GM23338 (cell line): Measurements from ENCODE around the gene SEZ6L. TPM values are rescaled to one million over a fixed set of nuclear protein-coding genes. Genes with fewer than 3 reads are reported as not detected.

ENCODE experiments used
- ATAC-seq: fragments of 200-7000 bp; cut with Tn5 transposase; 3 replicates; pipeline ENCODE4 v1.9.1; 2020
- DNase-seq: peaks from one replicate; pipeline ENCODE4 v3.0.0-alpha.2; 2015; ENCODE audit warnings: low spot score
- H2AFZ ChIP-seq: fragments of 200-600 bp; sonication (generic); 2 replicates; pipeline ENCODE4 v1.8.0; 2016; ENCODE audit warnings: antibody characterized with exemption, mild to moderate bottlenecking, moderate library complexity
- H3F3A ChIP-seq: fragments of 200-600 bp; sonication (generic); replicated peaks from 2 replicates; pipeline ENCODE4 v1.8.0; 2017; ENCODE audit warnings: antibody characterized with exemption, mixed run types, low read depth
- H3K27ac ChIP-seq: fragments of 200-600 bp; sonication (generic); 2 replicates; pipeline ENCODE4 v1.6.1; 2016; ENCODE audit warnings: low read depth
- H3K27me3 ChIP-seq: fragments of 200-600 bp; sonication (generic); 2 replicates; pipeline ENCODE4 v1.8.0; 2016; ENCODE audit warnings: mild to moderate bottlenecking, mixed run types, moderate library complexity; ENCODE audit not compliant: insufficient read depth
- H3K36me3 ChIP-seq: fragments of 200-600 bp; sonication (generic); 2 replicates; pipeline ENCODE4 v1.8.0; 2016; ENCODE audit warnings: mild to moderate bottlenecking; ENCODE audit not compliant: insufficient read depth
- H3K4me1 ChIP-seq: fragments of 200-600 bp; sonication (generic); 2 replicates; pipeline ENCODE4 v1.8.0; 2016; ENCODE audit warnings: mild to moderate bottlenecking, moderate library complexity; ENCODE audit not compliant: insufficient read depth
- H3K4me2 ChIP-seq: fragments of 200-600 bp; sonication (generic); 2 replicates; pipeline ENCODE4 v1.7.1; 2017; ENCODE audit warnings: mixed run types
- H3K4me3 ChIP-seq: fragments of 200-600 bp; sonication (generic); 2 replicates; pipeline ENCODE4 v1.6.1; 2016; ENCODE audit warnings: mixed run types
- H3K79me2 ChIP-seq: fragments of 200-600 bp; sonication (generic); replicated peaks from 2 replicates; pipeline ENCODE4 v1.8.0; 2017; ENCODE audit warnings: mild to moderate bottlenecking; ENCODE audit not compliant: insufficient read depth
- H3K9me2 ChIP-seq: fragments of 200-600 bp; sonication (generic); 2 replicates; pipeline ENCODE4 v1.8.0; 2017; ENCODE audit not compliant: insufficient read depth
- H4K20me1 ChIP-seq: fragments of 200-600 bp; sonication (generic); replicated peaks from 2 replicates; pipeline ENCODE4 v1.8.0; 2017; ENCODE audit warnings: mild to moderate bottlenecking; ENCODE audit not compliant: insufficient read depth
- H3K27ac Mint-ChIP-seq: 2 replicates; pipeline ENCODE4 v1.8.0; 2020; ENCODE audit warnings: inconsistent platforms, mild to moderate bottlenecking, moderate library complexity, mixed read lengths
- H3K27me3 Mint-ChIP-seq: 3 replicates; pipeline ENCODE4 v1.8.0; 2022; ENCODE audit warnings: low read depth, mild to moderate bottlenecking, moderate library complexity, mixed read lengths, inconsistent platforms; ENCODE audit not compliant: insufficient read depth, poor library complexity
- H3K36me3 Mint-ChIP-seq: 3 replicates; pipeline ENCODE4 v1.8.0; 2021; ENCODE audit warnings: low read depth, mild to moderate bottlenecking, inconsistent platforms, moderate library complexity, mixed read lengths
- H3K4me1 Mint-ChIP-seq: 3 replicates; pipeline ENCODE4 v1.8.0; 2020; ENCODE audit warnings: mild to moderate bottlenecking, inconsistent platforms, mixed read lengths
- H3K4me3 Mint-ChIP-seq: 3 replicates; pipeline ENCODE4 v1.8.0; 2021; ENCODE audit warnings: moderate library complexity, mild to moderate bottlenecking, inconsistent platforms, mixed read lengths
- H3K9me3 Mint-ChIP-seq: 3 replicates; pipeline ENCODE4 v1.8.0; 2020; ENCODE audit warnings: moderate library complexity, mild to moderate bottlenecking, inconsistent platforms, mixed read lengths
- CTCF ChIP-seq, 2 experiments: fragments of 200-600 bp in 1 of 2; sonication (generic) in 1 of 2; conservative IDR thresholded peaks; 2 replicates each; pipeline versions ENCODE4 v1.5.1 to v1.6.1; 2016 to 2017; ENCODE audit warnings: antibody characterized with exemption in 2 of 2, low read depth in 2 of 2, mild to moderate bottlenecking in 2 of 2, moderate library complexity in 1 of 2
- EZH2 ChIP-seq: fragments of 200-600 bp; sonication (generic); IDR thresholded peaks from one replicate; pipeline ENCODE4 v1.8.0; 2017; ENCODE audit warnings: antibody characterized with exemption, mild to moderate bottlenecking, low read depth; ENCODE audit not compliant: unreplicated experiment
- polyA plus RNA-seq: library from polyadenylated mRNA; unstranded; fragments of >200 nt; fragmentation: Nextera tagmentation; extraction: Ambion mirVana; gene quantifications from 2 replicates; pipeline ENCODE4 v1.2.1, GENCODE V29; 2016
- total RNA-seq: library from RNA; depleted of rRNA; stranded (reverse); fragments of >200 nt; shearing (Covaris generic); gene quantifications from 2 replicates; pipeline ENCODE4 v1.2.3, GENCODE V29; 2014
- TF ChIP-seq, protein P1 (sequence below): fragments of 250-450 bp; sonication (Bioruptor Pico); IDR thresholded peaks from 2 replicates; pipeline ENCODE4 v1.5.0; 2020; ENCODE audit warnings: mild to moderate bottlenecking, moderate library complexity

Gene SEZ6L
- total and polyA plus RNA-seq, 2 experiments from 2014 or later, result 0.13 to 0.24 TPM

DNA sequence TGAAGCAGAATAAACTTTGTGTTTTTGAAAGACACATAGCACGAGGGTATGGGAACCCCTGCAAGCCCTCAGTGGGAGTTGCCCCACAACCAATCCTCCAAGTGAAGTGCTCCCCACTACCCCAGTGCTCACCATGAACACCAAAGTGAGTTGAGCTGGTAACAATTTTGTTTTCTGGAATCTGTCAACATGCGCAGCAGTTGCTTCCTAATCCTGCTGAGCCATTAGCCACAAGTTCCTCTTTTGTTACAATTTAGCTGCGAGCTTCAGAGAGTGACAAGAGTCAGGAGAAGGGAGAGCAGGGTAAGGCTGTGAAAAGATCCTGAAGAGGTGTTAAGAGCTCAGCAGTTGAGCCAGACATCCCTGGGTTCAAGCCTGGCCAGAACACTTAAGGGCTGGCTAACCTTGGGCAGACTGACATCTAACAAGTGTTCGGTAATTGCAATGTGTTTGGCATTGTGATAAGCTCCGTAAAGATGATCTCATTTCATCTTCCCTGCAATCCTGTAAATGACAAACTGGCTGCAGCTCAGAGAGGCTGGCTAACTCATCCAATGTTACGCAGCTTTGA lies 235.7 kb downstream of the SEZ6L start:
- H2AFZ ChIP-seq, result peak overlapping the region; percentile 72
- no peak overlapping the region for H3K27ac ChIP-seq
- Mint-ChIP-seq H3K9me3 (no peaks in the 10 kb centered on the region), H3K36me3 (no peaks in the 10 kb centered on the region), H3K4me3 (no peak overlapping the region), H3K27ac (no peak overlapping the region), H3K27me3 (peaks cover 10% of the 10 kb centered on the region), H3K4me1 (peaks cover 14% of the 10 kb centered on the region)
- H3K79me2 ChIP-seq, result no peaks in the 10 kb centered on the region
- H3K4me3 ChIP-seq, result no peak overlapping the region
- no peaks in the 10 kb centered on the region for H3K36me3 ChIP-seq
- H4K20me1 ChIP-seq, result no peaks in the 10 kb centered on the region
- no peak for ATAC-seq
- H3K27me3 ChIP-seq, result no peaks in the 10 kb centered on the region
- TF ChIP-seq CTCF (conservative IDR thresholded peaks at IDR 0.05; ENCODE audit: low read depth in 2 of 2), result no peak
- TF ChIP-seq, protein P1, sequence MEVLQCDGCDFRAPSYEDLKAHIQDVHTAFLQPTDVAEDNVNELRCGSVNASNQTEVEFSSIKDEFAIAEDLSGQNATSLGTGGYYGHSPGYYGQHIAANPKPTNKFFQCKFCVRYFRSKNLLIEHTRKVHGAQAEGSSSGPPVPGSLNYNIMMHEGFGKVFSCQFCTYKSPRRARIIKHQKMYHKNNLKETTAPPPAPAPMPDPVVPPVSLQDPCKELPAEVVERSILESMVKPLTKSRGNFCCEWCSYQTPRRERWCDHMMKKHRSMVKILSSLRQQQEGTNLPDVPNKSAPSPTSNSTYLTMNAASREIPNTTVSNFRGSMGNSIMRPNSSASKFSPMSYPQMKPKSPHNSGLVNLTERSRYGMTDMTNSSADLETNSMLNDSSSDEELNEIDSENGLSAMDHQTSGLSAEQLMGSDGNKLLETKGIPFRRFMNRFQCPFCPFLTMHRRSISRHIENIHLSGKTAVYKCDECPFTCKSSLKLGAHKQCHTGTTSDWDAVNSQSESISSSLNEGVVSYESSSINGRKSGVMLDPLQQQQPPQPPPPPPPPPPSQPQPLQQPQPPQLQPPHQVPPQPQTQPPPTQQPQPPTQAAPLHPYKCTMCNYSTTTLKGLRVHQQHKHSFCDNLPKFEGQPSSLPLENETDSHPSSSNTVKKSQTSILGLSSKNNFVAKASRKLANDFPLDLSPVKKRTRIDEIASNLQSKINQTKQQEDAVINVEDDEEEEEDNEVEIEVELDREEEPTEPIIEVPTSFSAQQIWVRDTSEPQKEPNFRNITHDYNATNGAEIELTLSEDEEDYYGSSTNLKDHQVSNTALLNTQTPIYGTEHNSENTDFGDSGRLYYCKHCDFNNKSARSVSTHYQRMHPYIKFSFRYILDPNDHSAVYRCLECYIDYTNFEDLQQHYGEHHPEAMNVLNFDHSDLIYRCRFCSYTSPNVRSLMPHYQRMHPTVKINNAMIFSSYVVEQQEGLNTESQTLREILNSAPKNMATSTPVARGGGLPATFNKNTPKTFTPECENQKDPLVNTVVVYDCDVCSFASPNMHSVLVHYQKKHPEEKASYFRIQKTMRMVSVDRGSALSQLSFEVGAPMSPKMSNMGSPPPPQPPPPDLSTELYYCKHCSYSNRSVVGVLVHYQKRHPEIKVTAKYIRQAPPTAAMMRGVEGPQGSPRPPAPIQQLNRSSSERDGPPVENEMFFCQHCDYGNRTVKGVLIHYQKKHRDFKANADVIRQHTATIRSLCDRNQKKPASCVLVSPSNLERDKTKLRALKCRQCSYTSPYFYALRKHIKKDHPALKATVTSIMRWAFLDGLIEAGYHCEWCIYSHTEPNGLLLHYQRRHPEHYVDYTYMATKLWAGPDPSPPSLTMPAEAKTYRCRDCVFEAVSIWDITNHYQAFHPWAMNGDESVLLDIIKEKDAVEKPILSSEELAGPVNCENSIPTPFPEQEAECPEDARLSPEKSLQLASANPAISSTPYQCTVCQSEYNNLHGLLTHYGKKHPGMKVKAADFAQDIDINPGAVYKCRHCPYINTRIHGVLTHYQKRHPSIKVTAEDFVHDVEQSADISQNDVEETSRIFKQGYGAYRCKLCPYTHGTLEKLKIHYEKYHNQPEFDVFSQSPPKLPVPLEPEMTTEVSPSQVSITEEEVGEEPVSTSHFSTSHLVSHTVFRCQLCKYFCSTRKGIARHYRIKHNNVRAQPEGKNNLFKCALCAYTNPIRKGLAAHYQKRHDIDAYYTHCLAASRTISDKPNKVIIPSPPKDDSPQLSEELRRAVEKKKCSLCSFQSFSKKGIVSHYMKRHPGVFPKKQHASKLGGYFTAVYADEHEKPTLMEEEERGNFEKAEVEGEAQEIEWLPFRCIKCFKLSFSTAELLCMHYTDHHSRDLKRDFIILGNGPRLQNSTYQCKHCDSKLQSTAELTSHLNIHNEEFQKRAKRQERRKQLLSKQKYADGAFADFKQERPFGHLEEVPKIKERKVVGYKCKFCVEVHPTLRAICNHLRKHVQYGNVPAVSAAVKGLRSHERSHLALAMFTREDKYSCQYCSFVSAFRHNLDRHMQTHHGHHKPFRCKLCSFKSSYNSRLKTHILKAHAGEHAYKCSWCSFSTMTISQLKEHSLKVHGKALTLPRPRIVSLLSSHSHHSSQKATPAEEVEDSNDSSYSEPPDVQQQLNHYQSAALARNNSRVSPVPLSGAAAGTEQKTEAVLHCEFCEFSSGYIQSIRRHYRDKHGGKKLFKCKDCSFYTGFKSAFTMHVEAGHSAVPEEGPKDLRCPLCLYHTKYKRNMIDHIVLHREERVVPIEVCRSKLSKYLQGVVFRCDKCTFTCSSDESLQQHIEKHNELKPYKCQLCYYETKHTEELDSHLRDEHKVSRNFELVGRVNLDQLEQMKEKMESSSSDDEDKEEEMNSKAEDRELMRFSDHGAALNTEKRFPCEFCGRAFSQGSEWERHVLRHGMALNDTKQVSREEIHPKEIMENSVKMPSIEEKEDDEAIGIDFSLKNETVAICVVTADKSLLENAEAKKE (CRISPR knock-in tag), result no peak
- H3F3A ChIP-seq, result no peaks in the 10 kb centered on the region
- peaks cover 5% of the 10 kb centered on the region; the same call in 1 of the 2 replicates for H3K9me2 ChIP-seq
- H3K4me1 ChIP-seq, result no peaks in the 10 kb centered on the region
- no peak for DNase-seq
- H3K4me2 ChIP-seq, result no peak overlapping the region

DNA sequence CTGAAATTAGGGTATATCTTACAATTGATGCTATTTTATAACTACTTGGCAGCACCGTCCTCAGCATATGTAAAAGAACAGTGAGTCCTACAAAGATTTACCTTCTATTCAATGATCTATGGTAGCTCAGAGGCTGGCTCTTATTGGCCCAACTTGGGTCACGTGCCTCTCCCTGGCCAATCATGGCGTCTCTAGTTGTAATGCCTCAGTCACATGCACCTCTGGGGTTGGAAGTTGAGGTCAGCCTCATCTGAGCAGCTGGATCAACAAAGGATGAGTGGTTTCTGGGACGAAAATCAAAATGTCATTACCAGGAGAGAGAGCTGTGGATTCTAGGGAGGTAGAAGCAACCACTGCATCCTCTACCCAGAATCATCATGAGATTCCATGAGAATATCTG lies 236.9 kb downstream of the SEZ6L start:
- no peak overlapping the region for H3K4me2 ChIP-seq
- no peaks in the 10 kb centered on the region for H3F3A ChIP-seq
- no peak overlapping the region for H3K27ac ChIP-seq
- DNase-seq, result peak; percentile 20
- Mint-ChIP-seq H3K4me1 (peaks cover 14% of the 10 kb centered on the region), H3K27ac (no peak overlapping the region), H3K27me3 (peaks cover 10% of the 10 kb centered on the region), H3K36me3 (no peaks in the 10 kb centered on the region), H3K9me3 (no peaks in the 10 kb centered on the region), H3K4me3 (no peak overlapping the region)
- no peak overlapping the region for H3K4me3 ChIP-seq
- H3K9me2 ChIP-seq, result peaks cover 5% of the 10 kb centered on the region; the same call in 1 of the 2 replicates
- H3K36me3 ChIP-seq, result no peaks in the 10 kb centered on the region
- no peaks in the 10 kb centered on the region for H4K20me1 ChIP-seq
- no peaks in the 10 kb centered on the region for H3K4me1 ChIP-seq
- no peaks in the 10 kb centered on the region for H3K27me3 ChIP-seq
- no peak overlapping the region for H2AFZ ChIP-seq
- ATAC-seq, result no peak
- no peaks in the 10 kb centered on the region for H3K79me2 ChIP-seq
- TF ChIP-seq, protein P1 (CRISPR knock-in tag), result no peak
- no peak for TF ChIP-seq EZH2
